B cell (primary cell): ENCODE results near the gene GATAD2B. TPM values are rescaled to one million over a fixed set of nuclear protein-coding genes. Genes with fewer than 3 reads are reported as not detected.

ENCODE experiments used
- ATAC-seq: fragments of 200-7000 bp; cut with Tn5 transposase; one replicate; pipeline ENCODE4 v1.10.0; 2021; ENCODE audit warnings: low read depth, mild to moderate bottlenecking, moderate number of reproducible peaks, moderate library complexity
- CTCF ChIA-PET: fragments of 350-600 bp; sonication (Branson Sonifier 250); formaldehyde crosslinking; loops from one replicate; lab custom pipeline; 2021; ENCODE audit warnings: antibody characterized with exemption, inconsistent platforms; lab: Charles Lee
- POLR2A ChIA-PET: fragments of 350-600 bp; sonication (Branson Sonifier 250); formaldehyde crosslinking; loops from one replicate; lab custom pipeline; 2021; ENCODE audit warnings: antibody characterized with exemption; lab: Charles Lee
- DNase-seq: peaks from one replicate; pipeline ENCODE4 v3.0.0; 2013
- H2AFZ ChIP-seq: 2 replicates; pipeline ENCODE4 v1.6.1; 2012; ENCODE audit warnings: mild to moderate bottlenecking, low read depth, low read length; ENCODE audit not compliant: insufficient read depth, poor library complexity, severe bottlenecking
- H3K27ac ChIP-seq, 2 donors: 1 replicate in 1 of 2; 2 replicates in 1 of 2; pipeline ENCODE4 v1.5.1; 2012 to 2013; ENCODE audit warnings: low read length in 2 of 2, mild to moderate bottlenecking in 2 of 2, moderate library complexity in 1 of 2
- H3K27me3 ChIP-seq, 4 experiments: fragments of 200-600 bp in 1 of 4; sonication (generic) in 1 of 4; replicated peaks in 1 of 4; 1 replicate in 2 of 4; 2 replicates in 2 of 4; pipeline versions ENCODE4 v1.6.1 to v1.7.0; 2013 to 2016; ENCODE audit warnings: low read length in 3 of 4, mild to moderate bottlenecking in 2 of 4, mixed read lengths in 1 of 4, moderate library complexity in 1 of 4; ENCODE audit not compliant: insufficient read depth in 4 of 4, control insufficient read depth in 3 of 4; ENCODE audit errors: control extremely low read depth in 1 of 4
- H3K36me3 ChIP-seq, 2 experiments: replicated peaks in 1 of 2; 1 replicate in 1 of 2; 2 replicates in 1 of 2; pipeline versions ENCODE4 v1.6.1 to v1.7.1; 2013; ENCODE audit warnings: low read length in 1 of 2; ENCODE audit not compliant: insufficient read depth in 2 of 2, control insufficient read depth in 1 of 2; ENCODE audit errors: control extremely low read depth in 1 of 2, extremely low read depth in 1 of 2
- H3K4me1 ChIP-seq, 2 donors: fragments of 200-600 bp in 1 of 2; sonication (generic) in 1 of 2; 1 replicate in 1 of 2; 2 replicates in 1 of 2; pipeline versions ENCODE4 v1.5.1 to v1.6.1; 2013 to 2017; ENCODE audit warnings: low read length in 2 of 2; ENCODE audit not compliant: control insufficient read depth in 2 of 2, insufficient read depth in 2 of 2
- H3K4me2 ChIP-seq: replicated peaks from 2 replicates; pipeline ENCODE3; 2012; ENCODE audit warnings: mild to moderate bottlenecking, low read depth, low read length; ENCODE audit not compliant: poor library complexity, severe bottlenecking
- H3K4me3 ChIP-seq, 5 experiments: fragments of 200-600 bp in 1 of 5; sonication (generic) in 1 of 5; 1 replicate in 3 of 5; 2 replicates in 2 of 5; pipeline versions ENCODE4 v1.5.1 to v1.7.0; 2011 to 2016; ENCODE audit warnings: low read length in 4 of 5, mild to moderate bottlenecking in 4 of 5, low read depth in 2 of 5, control low read depth in 1 of 5, moderate library complexity in 1 of 5; ENCODE audit not compliant: insufficient read depth in 1 of 5; ENCODE audit errors: control extremely low read depth in 1 of 5, extremely low read depth in 1 of 5
- H3K79me2 ChIP-seq: fragments of 200-600 bp; sonication (generic); one replicate; pipeline ENCODE4 v1.6.0; 2016; ENCODE audit warnings: low read length; ENCODE audit not compliant: control insufficient read depth, insufficient read depth
- H3K9ac ChIP-seq: fragments of 200-600 bp; sonication (generic); 2 replicates; pipeline ENCODE4 v1.6.1; 2017; ENCODE audit warnings: mild to moderate bottlenecking, low read length, moderate library complexity
- H3K9me3 ChIP-seq, 3 donors: one replicate each; pipeline versions ENCODE4 v1.6.1 to v1.7.1; 2013; ENCODE audit warnings: low read length in 2 of 3; ENCODE audit not compliant: control insufficient read depth in 2 of 3, insufficient read depth in 1 of 3; ENCODE audit errors: control extremely low read depth in 1 of 3
- H4K20me1 ChIP-seq: 2 replicates; pipeline ENCODE4 v1.6.0; 2012; ENCODE audit warnings: mild to moderate bottlenecking, low read length; ENCODE audit not compliant: insufficient read depth, control insufficient read depth, poor library complexity, severe bottlenecking
- H3K27ac Mint-ChIP-seq: one replicate; pipeline ENCODE4 v1.8.0; 2021; ENCODE audit warnings: mixed read lengths
- H3K27me3 Mint-ChIP-seq: one replicate; pipeline ENCODE4 v1.8.0; 2021; ENCODE audit warnings: mixed read lengths
- H3K4me1 Mint-ChIP-seq: one replicate; pipeline ENCODE4 v1.8.0; 2021; ENCODE audit warnings: mixed read lengths
- H3K4me3 Mint-ChIP-seq: one replicate; pipeline ENCODE4 v1.8.0; 2021; ENCODE audit warnings: mixed read lengths
- H3K9me3 Mint-ChIP-seq: one replicate; pipeline ENCODE4 v1.8.0; 2022; ENCODE audit warnings: mixed read lengths; ENCODE audit not compliant: insufficient read depth
- CTCF ChIP-seq: fragments of 200-600 bp; IDR thresholded peaks from one replicate; pipeline ENCODE4 v1.8.0; 2022; ENCODE audit warnings: antibody characterized with exemption, mild to moderate bottlenecking
- EZH2 ChIP-seq: IDR thresholded peaks from 2 replicates; pipeline ENCODE4 v1.6.1; 2012; ENCODE audit warnings: borderline replicate concordance, low read depth, mild to moderate bottlenecking, moderate library complexity, low read length; ENCODE audit not compliant: insufficient read depth, poor library complexity, severe bottlenecking
- WGBS: methylation state at CpG from one replicate; pipeline ENCODE4 v1.1.5; 2013; ENCODE audit warnings: missing lambda C conversion rate; ENCODE audit not compliant: insufficient coverage; 5-methylcytosine and 5-hydroxymethylcytosine counted together
- intact Hi-C: fragments of 100-400 bp; cut with micrococcal nuclease; formaldehyde crosslinking; loops from one replicate; pipeline ENCODE4 v1.10.0; 2022
- polyA plus RNA-seq: library from polyadenylated mRNA; depleted of rRNA; stranded (reverse); fragments of >200 nt; gene quantifications from 2 replicates; pipeline ENCODE4 v1.2.3, GENCODE V29; 2012
- total RNA-seq, 2 donors: library from RNA; stranded (reverse); fragments of 120-200 nt in 1 of 2; gene quantifications; 1 replicate in 1 of 2; 2 replicates in 1 of 2; pipeline versions ENCODE4 v1.2.3 to v1.2.4, GENCODE V29; 2013 to 2022

GATAD2B gene
- total and polyA plus RNA-seq, 2 donors (not counting 1 experiment from before 2014, with no cell fraction given) = 16.7 to 105 TPM

DNA sequence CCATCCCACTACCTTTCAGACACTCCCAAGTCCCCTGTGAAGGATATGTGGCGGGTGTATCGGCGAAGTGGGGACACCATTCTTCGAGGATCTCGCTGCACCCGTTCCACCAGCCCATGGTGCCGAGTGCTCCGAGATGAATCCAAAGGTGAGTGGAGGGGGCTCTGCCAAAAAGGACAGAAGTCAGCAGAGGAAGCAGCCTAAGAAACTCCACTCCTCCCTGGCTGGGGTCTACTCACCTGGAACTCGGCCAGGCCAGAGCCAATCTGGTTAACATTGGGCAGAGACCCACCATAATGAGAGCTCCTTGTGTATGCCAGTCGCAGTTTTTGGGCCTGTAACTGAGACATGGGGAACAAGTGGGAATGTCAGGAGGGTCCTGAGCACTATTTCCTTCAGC is 32.1 kb upstream of the GATAD2B start:
- H2AFZ ChIP-seq = no peak overlapping the region
- no peak for TF ChIP-seq CTCF
- no peak for TF ChIP-seq EZH2
- intact Hi-C loops = loop anchor here (5.0 kb wide), 1 partner anchor 317 kb away; the partner anchor contains the start of gene HAX1
- POLR2A ChIA-PET = interaction anchor here (1.1 kb wide), 1 partner anchor 11 kb away, joined by 3 read pairs; no protein-coding TSS in a partner anchor
- no peak overlapping the region for H3K27ac ChIP-seq
- DNase-seq (no peak), ATAC-seq (no peak)
- H3K9ac ChIP-seq = no peak overlapping the region
- CTCF ChIA-PET = no interaction called here
- H3K4me3 Mint-ChIP-seq = no peak overlapping the region
- no peak overlapping the region for H3K4me2 ChIP-seq
- H3K27me3 Mint-ChIP-seq = no peaks in the 10 kb centered on the region
- H3K9me3 ChIP-seq = no peaks in the 10 kb centered on the region
- H3K4me3 ChIP-seq = no peak overlapping the region
- H3K27me3 ChIP-seq = no peaks in the 10 kb centered on the region
- no peaks in the 10 kb centered on the region for H3K9me3 Mint-ChIP-seq
- H4K20me1 ChIP-seq = peaks cover 81% of the 10 kb centered on the region
- peaks cover 36 to 39% of the 10 kb centered on the region in 2 donors for H3K4me1 ChIP-seq
- H3K27ac Mint-ChIP-seq = no peak overlapping the region
- peaks cover 84% of the 10 kb centered on the region for H3K79me2 ChIP-seq
- H3K36me3 ChIP-seq = peaks cover 2 to 53% of the 10 kb centered on the region in 2 experiments
- peaks cover 63% of the 10 kb centered on the region for H3K4me1 Mint-ChIP-seq
- WGBS = 96% methylated on average over 8 of the region's 10 CpGs

- DNase-seq (no peak), ATAC-seq (no peak)
- Histone ChIP-seq H3K4me3 (no peak overlapping the region), H2AFZ (no peak overlapping the region), H3K27me3 (no peaks in the 10 kb centered on the region), H3K27ac (peak overlapping the region in 1 of 2 donors; percentile 26), H3K9ac (no peak overlapping the region), H4K20me1 (peaks cover 90% of the 10 kb centered on the region), H3K36me3 (peaks cover 2 to 54% of the 10 kb centered on the region in 2 experiments), H3K4me2 (no peak overlapping the region), H3K4me1 (peaks cover 38 to 47% of the 10 kb centered on the region in 2 donors), H3K79me2 (peaks cover 84% of the 10 kb centered on the region), H3K9me3 (no peaks in the 10 kb centered on the region)
- peaks cover 60% of the 10 kb centered on the region for H3K4me1 Mint-ChIP-seq
- POLR2A ChIA-PET = interaction anchor here (1.0 to 1.5 kb wide), 2 partner anchors 9 to 24 kb away, joined by 3 to 5 read pairs; partner anchors contain the start of gene JTB
- intact Hi-C loops = no loop called here
- CTCF ChIA-PET = interaction anchor here (0.8 to 1.6 kb wide), 3 partner anchors 9 to 32 kb away, joined by 3 to 5 read pairs (median 4); partner anchors contain the start of genes RAB13 and SLC39A1
- H3K9me3 Mint-ChIP-seq = no peaks in the 10 kb centered on the region
- no peaks in the 10 kb centered on the region for H3K27me3 Mint-ChIP-seq
- no peak overlapping the region for H3K4me3 Mint-ChIP-seq
- WGBS = 100% methylated on average over 1 of the region's 4 CpGs
- no peak for TF ChIP-seq CTCF
- H3K27ac Mint-ChIP-seq = peak overlapping the region; percentile 70
Measured at GRCh38 chr1:153953859-153954365, 31.1 kb upstream of the GATAD2B start.
